ENCODE measurements around the gene LSMEM2.

Gene LSMEM2

DNA sequence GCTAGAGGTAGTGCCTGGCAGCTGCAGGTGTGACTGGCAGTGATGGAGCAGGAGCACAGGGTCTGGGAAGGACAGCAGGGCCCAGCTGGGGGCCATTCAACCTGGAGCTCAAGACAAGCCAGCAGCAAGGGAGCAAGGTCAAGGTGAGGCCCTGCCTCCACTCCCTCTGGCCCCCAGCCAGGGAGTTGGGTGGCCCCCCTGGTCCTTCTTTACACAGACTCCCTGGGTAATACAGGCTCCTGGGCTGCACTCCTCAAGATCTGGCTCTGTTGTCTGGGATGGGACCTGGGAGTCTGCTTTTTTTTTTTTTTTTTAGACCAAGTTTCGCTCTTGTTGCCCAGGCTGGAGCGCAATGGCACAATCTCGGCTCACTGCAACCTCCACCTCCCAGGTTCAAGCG, 28.4 kb upstream of the LSMEM2 start:
- no peaks in the 10 kb centered on the region for H3K36me3 ChIP-seq (ENCODE audit: insufficient read depth, low read length)
- H3K9me3 ChIP-seq (ENCODE audit: low read depth, low read length), result no peaks in the 10 kb centered on the region
- no peak for DNase-seq (ENCODE audit: low read depth, low spot score)
- H3K9ac ChIP-seq (ENCODE audit: insufficient read length), result no peak overlapping the region
- H3K4me3 ChIP-seq, result no peak overlapping the region
- no peak overlapping the region for H3K27ac ChIP-seq
- no peak for TF ChIP-seq EZH2 (IDR thresholded peaks at IDR 0.05)
- no peak for TF ChIP-seq FOXP2 (optimal IDR thresholded peaks at IDR 0.05; ENCODE audit: control extremely low read depth, extremely low read length, insufficient read depth)
- TF ChIP-seq POLR2AphosphoS5 (IDR thresholded peaks at IDR 0.05; ENCODE audit: borderline replicate concordance, low read depth, low read length), result no peak

GRCh38 chr3:50251220-50251619, 27.7 kb upstream of the LSMEM2 start:
- no peak for DNase-seq (ENCODE audit: low read depth, low spot score)
- no peak for TF ChIP-seq FOXP2 (optimal IDR thresholded peaks at IDR 0.05; ENCODE audit: control extremely low read depth, extremely low read length, insufficient read depth)
- no peak for TF ChIP-seq POLR2AphosphoS5 (IDR thresholded peaks at IDR 0.05; ENCODE audit: borderline replicate concordance, low read depth, low read length)
- no peak for TF ChIP-seq EZH2 (IDR thresholded peaks at IDR 0.05)
- no peak overlapping the region for H3K9ac ChIP-seq (ENCODE audit: insufficient read length)
- H3K4me3 ChIP-seq, result no peak overlapping the region
- H3K27ac ChIP-seq, result no peak overlapping the region
- no peaks in the 10 kb centered on the region; the same call in 1 of the 2 replicates for H3K36me3 ChIP-seq (ENCODE audit: insufficient read depth, low read length)
- no peaks in the 10 kb centered on the region for H3K9me3 ChIP-seq (ENCODE audit: low read depth, low read length)

- no peak for DNase-seq (ENCODE audit: low read depth, low spot score)
- peaks cover 10% of the 10 kb centered on the region; the same call in 1 of the 2 replicates for H3K36me3 ChIP-seq (ENCODE audit: insufficient read depth, low read length)
- H3K27ac ChIP-seq, result no peak overlapping the region
- no peaks in the 10 kb centered on the region for H3K9me3 ChIP-seq (ENCODE audit: low read depth, low read length)
- TF ChIP-seq EZH2 (IDR thresholded peaks at IDR 0.05), result no peak
- no peak for TF ChIP-seq FOXP2 (optimal IDR thresholded peaks at IDR 0.05; ENCODE audit: control extremely low read depth, extremely low read length, insufficient read depth)
- no peak for TF ChIP-seq POLR2AphosphoS5 (IDR thresholded peaks at IDR 0.05; ENCODE audit: borderline replicate concordance, low read depth, low read length)
- no peak overlapping the region for H3K4me3 ChIP-seq
- H3K9ac ChIP-seq (ENCODE audit: insufficient read length), result no peak overlapping the region
Observed at GRCh38 chr3:50254577-50255250, 24.2 kb upstream of the LSMEM2 start.

DNA sequence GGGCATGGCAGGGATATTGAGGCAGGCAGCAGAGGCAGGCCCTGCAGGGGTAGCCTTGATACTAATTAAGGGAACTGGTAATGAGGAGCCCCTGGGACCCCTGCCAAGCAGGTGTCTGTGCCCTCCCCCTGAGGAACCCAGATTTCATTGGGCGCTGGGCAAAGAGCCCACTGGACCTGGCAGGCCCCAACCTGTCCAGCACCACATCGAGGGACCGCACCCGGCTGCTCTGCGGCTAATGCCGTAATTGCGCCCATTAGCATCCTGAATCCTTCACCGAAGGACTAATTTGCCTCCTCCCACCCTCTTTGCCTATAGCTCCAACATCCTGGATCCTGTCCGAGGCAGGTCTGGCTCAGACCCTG, 23.7 kb upstream of the LSMEM2 start:
- Histone ChIP-seq H3K9ac (ENCODE audit: insufficient read length) (no peak overlapping the region), H3K27ac (no peak overlapping the region), H3K9me3 (ENCODE audit: low read depth, low read length) (no peaks in the 10 kb centered on the region), H3K36me3 (ENCODE audit: insufficient read depth, low read length) (peaks cover 10% of the 10 kb centered on the region; the same call in 1 of the 2 replicates), H3K4me3 (no peak overlapping the region)
- DNase-seq (ENCODE audit: low read depth, low spot score), result no peak
- TF ChIP-seq FOXP2 (optimal IDR thresholded peaks at IDR 0.05; ENCODE audit: control extremely low read depth, extremely low read length, insufficient read depth) (no peak), EZH2 (IDR thresholded peaks at IDR 0.05) (no peak), POLR2AphosphoS5 (IDR thresholded peaks at IDR 0.05; ENCODE audit: borderline replicate concordance, low read depth, low read length) (no peak)

DNA sequence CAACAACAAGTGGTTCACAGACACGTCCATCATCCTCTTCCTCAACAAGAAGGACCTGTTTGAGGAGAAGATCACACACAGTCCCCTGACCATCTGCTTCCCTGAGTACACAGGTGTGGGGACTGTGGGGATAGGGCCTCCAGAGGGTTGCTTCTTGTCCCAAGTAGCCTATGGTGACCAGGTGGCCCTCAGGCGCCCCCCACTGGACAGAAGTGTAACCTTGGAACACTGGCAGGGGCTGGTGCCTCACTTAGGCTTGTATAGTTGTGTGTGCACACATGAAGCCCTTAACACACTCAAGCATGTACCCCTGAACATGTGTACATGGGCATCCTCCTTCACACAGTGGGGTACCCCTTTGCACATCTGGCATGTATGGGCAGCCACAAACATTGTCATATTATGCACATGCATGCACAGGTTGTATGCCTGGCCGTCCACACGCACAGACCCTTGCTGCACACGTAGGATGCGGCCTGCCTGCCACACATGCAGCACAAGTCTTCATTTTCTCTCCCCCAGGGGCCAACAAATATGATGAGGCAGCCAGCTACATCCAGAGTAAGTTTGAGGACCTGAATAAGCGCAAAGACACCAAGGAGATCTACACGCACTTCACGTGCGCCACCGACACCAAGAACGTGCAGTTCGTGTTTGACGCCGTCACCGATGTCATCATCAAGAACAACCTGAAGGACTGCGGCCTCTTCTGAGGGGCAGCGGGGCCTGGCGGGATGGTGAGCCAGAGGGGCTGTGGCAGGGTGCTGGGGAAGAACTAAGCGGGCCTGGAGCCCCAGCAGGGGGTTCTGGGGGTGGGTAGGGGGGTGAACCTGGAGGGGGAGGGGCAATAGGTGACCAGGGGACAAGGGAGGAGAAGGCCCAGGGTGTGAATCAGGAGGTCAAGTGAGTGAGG, 21.7 kb upstream of the LSMEM2 start:
- DNase-seq (ENCODE audit: low read depth, low spot score), result no peak

DNA sequence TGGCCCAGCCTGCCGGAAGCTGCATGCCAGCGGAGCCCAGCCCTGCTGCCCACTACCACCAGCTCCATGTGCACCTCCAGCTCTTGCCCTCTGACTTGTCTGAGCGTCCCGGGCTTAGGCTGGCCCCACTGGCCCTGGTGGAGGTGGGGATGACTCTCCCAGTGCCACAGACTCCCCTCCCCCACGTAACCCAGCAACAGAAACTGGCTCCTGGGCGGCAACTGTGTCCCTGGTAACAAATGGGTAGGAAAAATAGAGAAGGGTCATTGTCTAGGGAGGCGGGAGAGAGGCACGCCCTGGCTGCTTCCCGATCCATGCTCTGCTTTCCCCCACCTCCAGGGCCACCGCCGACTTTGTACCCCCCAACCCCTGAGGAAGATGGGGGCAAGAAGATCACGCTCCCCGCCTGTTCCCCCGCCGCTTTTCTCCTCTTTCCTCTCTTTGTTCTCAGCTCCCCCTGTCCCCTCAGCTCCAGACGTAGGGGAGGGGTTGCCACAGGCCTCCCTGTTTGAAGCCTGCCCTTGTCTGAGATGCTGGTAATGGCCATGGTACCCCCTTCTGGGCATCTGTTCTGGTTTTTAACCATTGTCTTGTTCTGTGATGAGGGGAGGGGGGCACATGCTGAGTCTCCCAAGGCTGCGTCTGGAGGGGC, 20.7 kb upstream of the LSMEM2 start:
- TF ChIP-seq FOXP2 (optimal IDR thresholded peaks at IDR 0.05; ENCODE audit: control extremely low read depth, extremely low read length, insufficient read depth), result no peak
- TF ChIP-seq POLR2AphosphoS5 (IDR thresholded peaks at IDR 0.05; ENCODE audit: borderline replicate concordance, low read depth, low read length), result no peak
- TF ChIP-seq EZH2 (IDR thresholded peaks at IDR 0.05), result no peak
- no peak overlapping the region for H3K27ac ChIP-seq
- no peak overlapping the region for H3K4me3 ChIP-seq
- H3K9me3 ChIP-seq (ENCODE audit: low read depth, low read length), result no peaks in the 10 kb centered on the region
- no peak for DNase-seq (ENCODE audit: low read depth, low spot score)
- no peak overlapping the region for H3K9ac ChIP-seq (ENCODE audit: insufficient read length)
- peaks cover 10% of the 10 kb centered on the region; the same call in 1 of the 2 replicates for H3K36me3 ChIP-seq (ENCODE audit: insufficient read depth, low read length)

More for the DNA sequence above, 21.7 kb upstream of the LSMEM2 start:
- Histone ChIP-seq H3K9ac (ENCODE audit: insufficient read length) (no peak overlapping the region), H3K4me3 (no peak overlapping the region), H3K9me3 (ENCODE audit: low read depth, low read length) (no peaks in the 10 kb centered on the region), H3K27ac (no peak overlapping the region), H3K36me3 (ENCODE audit: insufficient read depth, low read length) (peaks cover 10% of the 10 kb centered on the region; the same call in 1 of the 2 replicates)
- no peak for TF ChIP-seq FOXP2 (optimal IDR thresholded peaks at IDR 0.05; ENCODE audit: control extremely low read depth, extremely low read length, insufficient read depth)
- no peak for TF ChIP-seq EZH2 (IDR thresholded peaks at IDR 0.05)
- no peak for TF ChIP-seq POLR2AphosphoS5 (IDR thresholded peaks at IDR 0.05; ENCODE audit: borderline replicate concordance, low read depth, low read length)

DNA sequence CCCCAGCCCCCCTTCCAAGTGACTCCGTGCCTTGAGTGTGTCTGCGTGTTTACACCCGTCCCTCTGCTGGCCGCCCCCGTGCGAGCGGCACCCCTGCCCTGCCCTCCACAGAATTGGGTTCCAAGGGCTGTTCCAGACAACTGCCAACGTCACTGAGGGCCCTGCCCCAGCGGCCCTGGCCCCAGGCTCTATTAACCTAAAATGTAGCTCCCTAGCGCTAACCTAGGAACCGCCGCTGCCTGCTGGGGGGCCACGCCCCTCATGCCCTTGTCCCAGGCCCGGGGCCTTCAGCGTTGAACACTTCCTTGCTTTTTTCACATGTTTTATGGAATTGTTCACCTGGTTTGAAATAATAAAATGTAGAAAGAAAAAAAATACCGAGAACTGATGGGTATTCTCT, 19.9 kb upstream of the LSMEM2 start:
- Histone ChIP-seq H3K9me3 (ENCODE audit: low read depth, low read length) (no peaks in the 10 kb centered on the region), H3K9ac (ENCODE audit: insufficient read length) (no peak overlapping the region), H3K4me3 (no peak overlapping the region), H3K27ac (no peak overlapping the region; the same call in 1 of the 2 replicates), H3K36me3 (ENCODE audit: insufficient read depth, low read length) (peaks cover 10% of the 10 kb centered on the region; the same call in 1 of the 2 replicates)
- no peak for TF ChIP-seq FOXP2 (optimal IDR thresholded peaks at IDR 0.05; ENCODE audit: control extremely low read depth, extremely low read length, insufficient read depth)
- no peak for TF ChIP-seq EZH2 (IDR thresholded peaks at IDR 0.05)
- no peak for TF ChIP-seq POLR2AphosphoS5 (IDR thresholded peaks at IDR 0.05; ENCODE audit: borderline replicate concordance, low read depth, low read length)
- DNase-seq (ENCODE audit: low read depth, low spot score), result no peak

Data from SK-N-MC (cell line).